ENCODE measurements around the gene NELL1.

- TF ChIP-seq CTCF (IDR thresholded peaks at IDR 0.05 in 8 of 11, conservative IDR thresholded peaks at IDR 0.05 in 3 of 11) (no peak), POLR2A (IDR thresholded peaks at IDR 0.05) (no peak), POLR2AphosphoS5 (IDR thresholded peaks at IDR 0.05) (no peak)
Observed at GRCh38 chr11:20874358-20874757, 205.0 kb downstream of the NELL1 start.

All from spleen (tissue), 7 donors.